Right lobe of liver (tissue), 4 donors: ENCODE measurements around the gene COL24A1.

Experiments
- CTCF ChIP-seq, 4 donors: fragments of 200-600 bp in 3 of 4; fragments of 450-650 bp in 1 of 4; IDR thresholded peaks; one replicate each; pipeline versions ENCODE4 v1.5.1 to v1.8.0; 2016 to 2022; ENCODE audit warnings: antibody characterized with exemption in 4 of 4, mild to moderate bottlenecking in 2 of 4
- POLR2A ChIP-seq: fragments of 450-650 bp; IDR thresholded peaks from one replicate; pipeline ENCODE4 v1.6.1; 2017; ENCODE audit warnings: antibody characterized with exemption, mild to moderate bottlenecking
- donor health status: DM: no; HTN: no; CAD: no.
- donor health status: DM: no; HTN: no; CAD: no.
- donor health status: DM: no; HTN: yes; CAD: no.

DNA sequence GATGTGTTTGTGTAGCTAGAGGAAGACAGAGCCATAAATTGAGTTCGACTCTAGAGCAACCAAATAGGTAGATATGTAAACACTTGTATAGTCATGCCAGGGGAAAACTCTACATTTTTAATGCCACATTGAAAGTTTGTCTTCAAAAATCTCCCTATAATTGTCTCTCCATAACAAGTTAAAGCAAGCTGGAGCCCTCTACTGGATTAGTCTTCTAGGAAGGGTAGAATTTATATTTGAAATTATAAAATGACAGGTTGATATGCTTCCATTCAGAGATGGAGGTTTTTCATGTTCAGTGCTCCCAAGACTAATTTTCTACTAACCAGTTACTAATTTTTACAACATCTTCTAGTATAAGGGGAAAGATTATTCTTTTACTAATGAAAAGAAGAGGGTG lies 13.1 kb upstream of the COL24A1 start:
- TF ChIP-seq CTCF (IDR thresholded peaks at IDR 0.05) (no peak), POLR2A (no peak)
